HG02678 (cell line): ENCODE data around the gene FCGBP.

Source experiments
- ATAC-seq: cut with Tn5 transposase; IDR thresholded peaks from one replicate; pipeline ENCODE4 v1.9.1; 2021; ENCODE audit warnings: mild to moderate bottlenecking, moderate library complexity; ENCODE audit not compliant: unreplicated experiment

Gene FCGBP

GRCh38 chr19:39949026-39949747 is 14.8 kb upstream of the FCGBP start:
- no peak for ATAC-seq

GRCh38 chr19:39946532-39946931 is 12.1 kb upstream of the FCGBP start:
- ATAC-seq, result no peak

GRCh38 chr19:39943586-39943985 is 9.2 kb upstream of the FCGBP start:
- ATAC-seq, result no peak

GRCh38 chr19:39942366-39942730 is 7.9 kb upstream of the FCGBP start:
- ATAC-seq, result no peak

- peak; percentile 69 for ATAC-seq
Observed at GRCh38 chr19:39941615-39942365, 7.4 kb upstream of the FCGBP start.

- no peak for ATAC-seq
Observed at GRCh38 chr19:39941151-39941550, 6.7 kb upstream of the FCGBP start.

- no peak for ATAC-seq
Observed at GRCh38 chr19:39940221-39940833, 5.9 kb upstream of the FCGBP start.

GRCh38 chr19:39939556-39939955 is 5.1 kb upstream of the FCGBP start:
- no peak for ATAC-seq

GRCh38 chr19:39937787-39938186 is 3.4 kb upstream of the FCGBP start:
- ATAC-seq, result no peak

GRCh38 chr19:39937094-39937720 is 2.8 kb upstream of the FCGBP start:
- ATAC-seq, result no peak

GRCh38 chr19:39936622-39937021 is 2.2 kb upstream of the FCGBP start:
- ATAC-seq, result no peak

- ATAC-seq, result no peak
Observed at GRCh38 chr19:39936020-39936419, 1.6 kb upstream of the FCGBP start.

- ATAC-seq, result no peak
Observed at GRCh38 chr19:39935364-39935661, 879 bp upstream of the FCGBP start.

GRCh38 chr19:39929750-39930149 is 4.7 kb downstream of the FCGBP start:
- ATAC-seq, result no peak

GRCh38 chr19:39928357-39928725 is 6.1 kb downstream of the FCGBP start:
- ATAC-seq, result no peak

- no peak for ATAC-seq
Observed at GRCh38 chr19:39927524-39928356, 6.7 kb downstream of the FCGBP start.

- no peak for ATAC-seq
Observed at GRCh38 chr19:39927076-39927475, 7.4 kb downstream of the FCGBP start.

GRCh38 chr19:39926170-39926760 is 8.2 kb downstream of the FCGBP start:
- ATAC-seq, result no peak

- no peak for ATAC-seq
Observed at GRCh38 chr19:39924952-39925351, 9.5 kb downstream of the FCGBP start.

GRCh38 chr19:39924389-39924788 is 10.0 kb downstream of the FCGBP start:
- ATAC-seq, result no peak

GRCh38 chr19:39923862-39924261 is 10.6 kb downstream of the FCGBP start:
- no peak for ATAC-seq
